ELR (cell line): ENCODE results near the gene KLHL21.

Source experiments
- DNase-seq: peaks from one replicate; pipeline ENCODE4 v3.0.0-alpha.2; 2015; ENCODE audit warnings: low read depth

The KLHL21 gene

GRCh38 chr1:6624710-6625583 lies 22.3 kb upstream of the KLHL21 start, which contains the start of gene THAP3:
Gene THAP3, plus strand, starts transcription at chr1:6624868. Its CDS starts 351 bp downstream, at chr1:6625219.
- peak; percentile 87 for DNase-seq

GRCh38 chr1:6623269-6623965 lies 20.7 kb upstream of the KLHL21 start:
- DNase-seq = no peak

GRCh38 chr1:6622396-6623152 lies 19.9 kb upstream of the KLHL21 start:
- no peak for DNase-seq

GRCh38 chr1:6621429-6622391 lies 19.0 kb upstream of the KLHL21 start:
- no peak for DNase-seq

- no peak for DNase-seq
These were observed 16.4 kb upstream of the KLHL21 start for GRCh38 chr1:6619045-6619444.

GRCh38 chr1:6614929-6615785 lies 12.5 kb upstream of the KLHL21 start:
- peak; percentile 22 for DNase-seq

- peak; percentile 56 for DNase-seq
These were observed 11.6 kb upstream of the KLHL21 start for GRCh38 chr1:6614019-6614928.

- DNase-seq = peak; percentile 98
These were observed 10.8 kb upstream of the KLHL21 start, which contains the start of gene PHF13 for GRCh38 chr1:6613361-6614018. Gene PHF13, plus strand, starts transcription at chr1:6613731. Its CDS starts 336 bp downstream, at chr1:6614067.

GRCh38 chr1:6612641-6613360 lies 10.1 kb upstream of the KLHL21 start:
- peak; percentile 56 for DNase-seq

- peak; percentile 79 for DNase-seq
These were observed 1.4 kb upstream of the KLHL21 start for GRCh38 chr1:6603915-6604558.

GRCh38 chr1:6603238-6603914 lies 707 bp upstream of the KLHL21 start:
- peak; percentile 81 for DNase-seq

- DNase-seq = peak; percentile 37
These were observed 573 bp downstream of the KLHL21 start for GRCh38 chr1:6601923-6602668.

GRCh38 chr1:6601049-6601922 lies 1.4 kb downstream of the KLHL21 start:
- peak; percentile 99 for DNase-seq

GRCh38 chr1:6600410-6601048 lies 2.1 kb downstream of the KLHL21 start:
- DNase-seq = peak; percentile 23
